HepG2 (cell line): Measurements from ENCODE around the gene RBBP8NL.

ENCODE experiments used
- FOXJ3 ChIP-seq: sonication (generic); formaldehyde crosslinking; IDR thresholded peaks from 2 replicates; pipeline ENCODE4 v1.4.0; 2020; ENCODE audit warnings: missing genetic modification reagents, mild to moderate bottlenecking, borderline replicate concordance
- FOXK2 ChIP-seq: fragments of 450-650 bp; IDR thresholded peaks from 2 replicates; pipeline ENCODE4 v1.6.1; 2016
- GABPA ChIP-seq, 2 experiments: IDR thresholded peaks; 2 replicates each; pipeline ENCODE4 v1.6.1; 2011 to 2016; ENCODE audit warnings: low read depth in 2 of 2, low read length in 1 of 2, missing biosample characterization in 1 of 2, missing genetic modification characterization in 1 of 2
- MYC ChIP-seq: sonication (generic); formaldehyde crosslinking; IDR thresholded peaks from 2 replicates; pipeline ENCODE4 v1.9.0; 2021; ENCODE audit warnings: missing genetic modification reagents, borderline replicate concordance
- NR2C2 ChIP-seq: sonication (generic); formaldehyde crosslinking; IDR thresholded peaks from 2 replicates; pipeline ENCODE4 v1.4.0; 2020; ENCODE audit warnings: missing genetic modification reagents, mild to moderate bottlenecking, moderate library complexity, borderline replicate concordance
- ONECUT2 ChIP-seq: sonication (generic); formaldehyde crosslinking; IDR thresholded peaks from 2 replicates; pipeline ENCODE4 v1.4.0; 2020; ENCODE audit warnings: missing genetic modification reagents
- POLR2AphosphoS5 ChIP-seq: IDR thresholded peaks from 2 replicates; pipeline ENCODE4 v1.6.1; 2012; ENCODE audit warnings: low read depth, low read length
- PRMT3 ChIP-seq: sonication (generic); formaldehyde crosslinking; IDR thresholded peaks from 2 replicates; pipeline ENCODE4 v1.8.1; 2022; ENCODE audit warnings: low read depth, mild to moderate bottlenecking, moderate library complexity, missing genetic modification reagents, borderline replicate concordance
- SP1 ChIP-seq, 2 experiments: fragments of 450-650 bp in 1 of 2; sonication (generic) in 1 of 2; formaldehyde crosslinking in 1 of 2; IDR thresholded peaks; 2 replicates each; pipeline versions ENCODE4 v1.4.0 to v1.6.1; 2016 to 2020; ENCODE audit warnings: missing genetic modification reagents in 1 of 2
- ZBTB7A ChIP-seq: sonication (generic); formaldehyde crosslinking; IDR thresholded peaks from 2 replicates; pipeline ENCODE4 v1.8.0; 2022; ENCODE audit warnings: mild to moderate bottlenecking, missing genetic modification reagents
- ZSCAN20 ChIP-seq: sonication (generic); formaldehyde crosslinking; IDR thresholded peaks from 2 replicates; pipeline ENCODE4 v1.4.0; 2020; ENCODE audit warnings: missing genetic modification reagents, mild to moderate bottlenecking, borderline replicate concordance
- TF ChIP-seq, protein P1 (sequence below): sonication (generic); formaldehyde crosslinking; IDR thresholded peaks from 2 replicates; pipeline ENCODE4 v1.5.0; 2020; ENCODE audit warnings: mild to moderate bottlenecking, missing genetic modification reagents, moderate library complexity
- TF ChIP-seq, protein P2 (sequence below): sonication (generic); formaldehyde crosslinking; IDR thresholded peaks from 2 replicates; pipeline ENCODE4 v1.5.0; 2020; ENCODE audit warnings: mild to moderate bottlenecking, missing genetic modification reagents, borderline replicate concordance
- TF ChIP-seq, protein P3 (sequence below): sonication (generic); formaldehyde crosslinking; IDR thresholded peaks from 2 replicates; pipeline ENCODE4 v1.4.0; 2020; ENCODE audit warnings: missing genetic modification reagents

DNA sequence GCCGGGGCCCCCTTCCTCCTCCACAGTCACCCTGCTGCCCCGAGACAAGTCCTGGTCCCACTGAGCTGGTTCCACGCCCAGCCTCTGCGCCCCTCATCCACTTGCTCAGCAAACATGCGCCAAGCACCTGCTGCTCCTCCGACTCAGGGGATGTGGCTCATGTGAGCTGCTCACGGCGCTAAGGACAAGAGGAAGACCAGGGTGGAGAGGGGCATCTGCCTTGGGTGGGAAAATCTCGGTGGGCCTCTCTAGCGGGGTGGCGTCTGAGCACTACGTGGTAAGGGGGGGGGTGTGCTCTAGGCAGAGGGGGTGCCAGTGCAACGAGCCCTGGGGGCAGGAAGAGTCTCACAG lies 64.8 kb downstream of the RBBP8NL start:
- TF ChIP-seq GABPA (IDR thresholded peaks at IDR 0.05; ENCODE audit: low read depth, low read length) (no peak), GABPA (CRISPR knock-in tag; IDR thresholded peaks at IDR 0.05; ENCODE audit: low read depth) (no peak), MYC (CRISPR knock-in tag) (no peak), POLR2AphosphoS5 (no peak), NR2C2 (CRISPR knock-in tag) (no peak), SP1 (IDR thresholded peaks at IDR 0.05) (no peak), SP1 (CRISPR knock-in tag; IDR thresholded peaks at IDR 0.05) (no peak), FOXJ3 (CRISPR knock-in tag) (no peak), PRMT3 (CRISPR knock-in tag) (no peak), ONECUT2 (CRISPR knock-in tag) (no peak), FOXK2 (no peak), ZSCAN20 (CRISPR knock-in tag) (no peak), ZBTB7A (CRISPR knock-in tag) (no peak)
- TF ChIP-seq, protein P1, sequence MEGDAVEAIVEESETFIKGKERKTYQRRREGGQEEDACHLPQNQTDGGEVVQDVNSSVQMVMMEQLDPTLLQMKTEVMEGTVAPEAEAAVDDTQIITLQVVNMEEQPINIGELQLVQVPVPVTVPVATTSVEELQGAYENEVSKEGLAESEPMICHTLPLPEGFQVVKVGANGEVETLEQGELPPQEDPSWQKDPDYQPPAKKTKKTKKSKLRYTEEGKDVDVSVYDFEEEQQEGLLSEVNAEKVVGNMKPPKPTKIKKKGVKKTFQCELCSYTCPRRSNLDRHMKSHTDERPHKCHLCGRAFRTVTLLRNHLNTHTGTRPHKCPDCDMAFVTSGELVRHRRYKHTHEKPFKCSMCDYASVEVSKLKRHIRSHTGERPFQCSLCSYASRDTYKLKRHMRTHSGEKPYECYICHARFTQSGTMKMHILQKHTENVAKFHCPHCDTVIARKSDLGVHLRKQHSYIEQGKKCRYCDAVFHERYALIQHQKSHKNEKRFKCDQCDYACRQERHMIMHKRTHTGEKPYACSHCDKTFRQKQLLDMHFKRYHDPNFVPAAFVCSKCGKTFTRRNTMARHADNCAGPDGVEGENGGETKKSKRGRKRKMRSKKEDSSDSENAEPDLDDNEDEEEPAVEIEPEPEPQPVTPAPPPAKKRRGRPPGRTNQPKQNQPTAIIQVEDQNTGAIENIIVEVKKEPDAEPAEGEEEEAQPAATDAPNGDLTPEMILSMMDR (CRISPR knock-in tag), result no peak
- TF ChIP-seq, protein P2, sequence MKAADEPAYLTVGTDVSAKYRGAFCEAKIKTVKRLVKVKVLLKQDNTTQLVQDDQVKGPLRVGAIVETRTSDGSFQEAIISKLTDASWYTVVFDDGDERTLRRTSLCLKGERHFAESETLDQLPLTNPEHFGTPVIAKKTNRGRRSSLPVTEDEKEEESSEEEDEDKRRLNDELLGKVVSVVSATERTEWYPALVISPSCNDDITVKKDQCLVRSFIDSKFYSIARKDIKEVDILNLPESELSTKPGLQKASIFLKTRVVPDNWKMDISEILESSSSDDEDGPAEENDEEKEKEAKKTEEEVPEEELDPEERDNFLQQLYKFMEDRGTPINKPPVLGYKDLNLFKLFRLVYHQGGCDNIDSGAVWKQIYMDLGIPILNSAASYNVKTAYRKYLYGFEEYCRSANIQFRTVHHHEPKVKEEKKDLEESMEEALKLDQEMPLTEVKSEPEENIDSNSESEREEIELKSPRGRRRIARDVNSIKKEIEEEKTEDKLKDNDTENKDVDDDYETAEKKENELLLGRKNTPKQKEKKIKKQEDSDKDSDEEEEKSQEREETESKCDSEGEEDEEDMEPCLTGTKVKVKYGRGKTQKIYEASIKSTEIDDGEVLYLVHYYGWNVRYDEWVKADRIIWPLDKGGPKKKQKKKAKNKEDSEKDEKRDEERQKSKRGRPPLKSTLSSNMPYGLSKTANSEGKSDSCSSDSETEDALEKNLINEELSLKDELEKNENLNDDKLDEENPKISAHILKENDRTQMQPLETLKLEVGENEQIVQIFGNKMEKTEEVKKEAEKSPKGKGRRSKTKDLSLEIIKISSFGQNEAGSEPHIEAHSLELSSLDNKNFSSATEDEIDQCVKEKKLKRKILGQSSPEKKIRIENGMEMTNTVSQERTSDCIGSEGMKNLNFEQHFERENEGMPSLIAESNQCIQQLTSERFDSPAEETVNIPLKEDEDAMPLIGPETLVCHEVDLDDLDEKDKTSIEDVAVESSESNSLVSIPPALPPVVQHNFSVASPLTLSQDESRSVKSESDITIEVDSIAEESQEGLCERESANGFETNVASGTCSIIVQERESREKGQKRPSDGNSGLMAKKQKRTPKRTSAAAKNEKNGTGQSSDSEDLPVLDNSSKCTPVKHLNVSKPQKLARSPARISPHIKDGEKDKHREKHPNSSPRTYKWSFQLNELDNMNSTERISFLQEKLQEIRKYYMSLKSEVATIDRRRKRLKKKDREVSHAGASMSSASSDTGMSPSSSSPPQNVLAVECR (CRISPR knock-in tag), result no peak
- TF ChIP-seq, protein P3, sequence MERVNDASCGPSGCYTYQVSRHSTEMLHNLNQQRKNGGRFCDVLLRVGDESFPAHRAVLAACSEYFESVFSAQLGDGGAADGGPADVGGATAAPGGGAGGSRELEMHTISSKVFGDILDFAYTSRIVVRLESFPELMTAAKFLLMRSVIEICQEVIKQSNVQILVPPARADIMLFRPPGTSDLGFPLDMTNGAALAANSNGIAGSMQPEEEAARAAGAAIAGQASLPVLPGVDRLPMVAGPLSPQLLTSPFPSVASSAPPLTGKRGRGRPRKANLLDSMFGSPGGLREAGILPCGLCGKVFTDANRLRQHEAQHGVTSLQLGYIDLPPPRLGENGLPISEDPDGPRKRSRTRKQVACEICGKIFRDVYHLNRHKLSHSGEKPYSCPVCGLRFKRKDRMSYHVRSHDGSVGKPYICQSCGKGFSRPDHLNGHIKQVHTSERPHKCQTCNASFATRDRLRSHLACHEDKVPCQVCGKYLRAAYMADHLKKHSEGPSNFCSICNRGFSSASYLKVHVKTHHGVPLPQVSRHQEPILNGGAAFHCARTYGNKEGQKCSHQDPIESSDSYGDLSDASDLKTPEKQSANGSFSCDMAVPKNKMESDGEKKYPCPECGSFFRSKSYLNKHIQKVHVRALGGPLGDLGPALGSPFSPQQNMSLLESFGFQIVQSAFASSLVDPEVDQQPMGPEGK, result no peak
